ENCODE measurements around the gene LRRK2.

GRCh38 chr12:40241741-40242140 lies 16.9 kb downstream of the LRRK2 start:
- TF ChIP-seq CTCF (IDR thresholded peaks at IDR 0.05; ENCODE audit: borderline replicate concordance, extremely low read depth, low read length, poor library complexity, severe bottlenecking) (no peak), EZH2 (IDR thresholded peaks at IDR 0.05; ENCODE audit: borderline replicate concordance, low read depth, low read length, severe bottlenecking) (no peak)
